Measurements from ENCODE around the gene PEX11G. TPM values are rescaled to one million over a fixed set of nuclear protein-coding genes. Genes with fewer than 3 reads are reported as not detected.
A peak's percentile ranks its signal among the peaks of the same experiment; 100 is the strongest.

Gene PEX11G
- total RNA-seq, 2 experiments from 2014 or later: 0.58 to 1.9 TPM

DNA sequence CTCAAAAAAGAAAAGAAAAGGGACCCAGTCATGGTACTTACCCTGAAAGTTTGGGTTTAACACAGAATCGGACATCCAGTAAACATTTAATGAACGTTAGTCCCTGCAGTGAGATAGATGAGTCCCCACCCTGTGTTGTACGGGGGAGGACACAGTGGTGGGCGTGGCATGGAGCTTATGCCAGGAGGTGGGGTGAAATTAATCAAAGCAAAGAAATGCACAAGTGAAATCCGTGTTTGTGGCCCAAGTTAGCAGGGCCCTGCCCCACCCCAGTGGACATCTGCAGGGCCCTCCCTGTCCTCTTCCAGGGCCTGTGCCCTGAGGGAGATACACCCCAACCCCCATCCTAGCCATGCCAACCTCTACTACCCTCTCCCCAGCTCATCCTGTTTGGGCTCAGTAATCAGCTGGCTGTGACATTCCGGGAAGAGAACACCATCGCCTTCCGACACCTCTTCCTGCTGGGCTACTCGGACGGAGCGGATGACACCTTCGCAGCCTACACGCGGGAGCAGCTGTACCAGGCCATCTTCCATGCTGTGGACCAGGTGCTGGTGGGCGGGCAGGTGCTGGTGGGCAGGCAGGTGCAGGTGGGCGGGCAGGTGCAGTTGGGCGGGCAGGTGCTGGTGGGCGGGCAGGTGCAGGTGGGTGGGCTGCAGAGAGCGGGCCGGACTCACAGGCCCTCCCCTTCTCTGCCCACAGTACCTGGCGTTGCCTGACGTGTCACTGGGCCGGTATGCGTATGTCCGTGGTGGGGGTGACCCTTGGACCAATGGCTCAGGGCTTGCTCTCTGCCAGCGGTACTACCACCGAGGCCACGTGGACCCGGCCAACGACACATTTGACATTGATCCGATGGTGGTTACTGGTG, 37.5 kb upstream of the PEX11G start:
- no peaks in the 10 kb centered on the region for H3K9me3 Mint-ChIP-seq (ENCODE audit: low read depth)
- DNase-seq (no peak), ATAC-seq (no peak)
- H3K4me3 Mint-ChIP-seq: no peak overlapping the region
- H3K27me3 Mint-ChIP-seq: no peaks in the 10 kb centered on the region
- H3K36me3 Mint-ChIP-seq: peaks cover 3% of the 10 kb centered on the region
- H3K4me1 Mint-ChIP-seq: peaks cover 9% of the 10 kb centered on the region
- CTCF ChIA-PET: interaction anchor here (1.3 kb wide), 1 partner anchor 155 kb away, joined by 4 read pairs; the partner anchor contains the start of gene TRAPPC5
- no peak overlapping the region for H3K27ac Mint-ChIP-seq

DNA sequence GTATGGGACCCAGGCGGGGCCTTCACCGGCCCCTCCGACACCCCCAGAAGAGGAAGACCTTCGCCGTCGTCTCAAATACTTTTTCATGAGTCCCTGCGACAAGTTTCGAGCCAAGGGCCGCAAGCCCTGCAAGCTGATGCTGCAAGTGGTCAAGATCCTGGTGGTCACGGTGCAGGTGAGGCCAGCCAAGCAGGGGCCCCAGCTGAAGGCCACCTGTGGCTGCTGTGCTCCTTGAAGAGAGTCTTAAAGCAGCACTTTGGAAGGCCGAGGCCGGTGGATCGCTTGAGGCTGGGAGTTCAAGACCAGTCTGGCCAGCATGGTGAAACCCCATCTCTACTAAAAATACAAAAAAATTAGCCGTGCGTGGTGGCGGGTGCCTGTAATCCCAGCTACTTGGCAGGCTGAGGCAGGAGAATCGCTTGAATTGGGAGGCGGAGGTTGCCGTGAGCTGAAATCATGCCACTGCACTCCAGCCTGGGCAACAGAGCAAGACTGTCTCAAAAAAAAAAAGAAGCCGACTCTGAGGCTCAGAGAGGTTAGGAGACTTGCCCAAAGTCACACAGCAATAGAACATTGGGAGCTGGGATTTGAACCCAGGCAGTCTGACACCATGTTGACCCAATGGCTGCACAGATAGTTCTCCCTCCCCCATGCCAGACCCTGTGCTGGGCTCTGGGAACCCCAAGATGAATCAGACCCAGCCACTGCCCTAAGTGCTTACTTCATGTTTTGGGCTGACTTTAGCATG, 36.3 kb upstream of the PEX11G start:
- H3K9me3 Mint-ChIP-seq (ENCODE audit: low read depth): no peaks in the 10 kb centered on the region
- H3K4me1 Mint-ChIP-seq: peaks cover 9% of the 10 kb centered on the region
- DNase-seq (no peak), ATAC-seq (no peak)
- CTCF ChIA-PET: interaction anchor here (1.3 kb wide), 1 partner anchor 156 kb away, joined by 4 read pairs; the partner anchor contains the start of gene TRAPPC5
- H3K27me3 Mint-ChIP-seq: no peaks in the 10 kb centered on the region
- peaks cover 2% of the 10 kb centered on the region for H3K36me3 Mint-ChIP-seq
- H3K4me3 Mint-ChIP-seq: no peak overlapping the region
- no peak overlapping the region for H3K27ac Mint-ChIP-seq

GRCh38 chr19:7524523-7524922, 35.7 kb upstream of the PEX11G start:
- DNase-seq (no peak), ATAC-seq (no peak)
- no peaks in the 10 kb centered on the region for H3K9me3 Mint-ChIP-seq (ENCODE audit: low read depth)
- CTCF ChIA-PET: interaction anchor here (1.6 to 3.4 kb wide), 2 partner anchors 10 to 156 kb away, joined by 5 to 37 read pairs; partner anchors contain the start of genes PNPLA6 and TRAPPC5
- H3K4me3 Mint-ChIP-seq: no peak overlapping the region
- no peaks in the 10 kb centered on the region for H3K27me3 Mint-ChIP-seq
- H3K27ac Mint-ChIP-seq: no peak overlapping the region
- peaks cover 9% of the 10 kb centered on the region for H3K4me1 Mint-ChIP-seq
- peaks cover 2% of the 10 kb centered on the region for H3K36me3 Mint-ChIP-seq

- Mint-ChIP-seq H3K4me3 (peak overlapping the region; percentile 73), H3K4me1 (peaks cover 9% of the 10 kb centered on the region), H3K27me3 (no peaks in the 10 kb centered on the region), H3K9me3 (ENCODE audit: low read depth) (no peaks in the 10 kb centered on the region), H3K27ac (no peak overlapping the region), H3K36me3 (no peaks in the 10 kb centered on the region)
- CTCF ChIA-PET: interaction anchor here (0.7 to 3.4 kb wide), 9 partner anchors 11 to 381 kb away, joined by 3 to 37 read pairs (median 3); partner anchors contain the start of genes MAP2K7, PNPLA6 and TRAPPC5
- ATAC-seq: no peak
- DNase-seq: no peak
These were observed 34.3 kb upstream of the PEX11G start for GRCh38 chr19:7522923-7523667.

- Mint-ChIP-seq H3K27me3 (no peaks in the 10 kb centered on the region), H3K4me3 (peak within 1 kb of the TSS; percentile 73), H3K27ac (peak within 1 kb of the TSS; percentile 87), H3K36me3 (no peaks in the 10 kb centered on the region), H3K9me3 (ENCODE audit: low read depth) (no peaks in the 10 kb centered on the region), H3K4me1 (peaks cover 9% of the 10 kb centered on the region)
- ATAC-seq: peak; percentile 94
- DNase-seq: peak; percentile 99
- CTCF ChIA-PET: interaction anchor here (0.8 to 3.4 kb wide), 11 partner anchors 12 to 382 kb away, joined by 3 to 37 read pairs (median 3); partner anchors contain the start of genes MAP2K7, PNPLA6 and TRAPPC5
These were observed 33.5 kb upstream of the PEX11G start, which contains the start of gene MCOLN1 for GRCh38 chr19:7522072-7522922. Gene MCOLN1 (plus strand): TSS chr19:7522624. CDS start chr19:7522751, 127 bp downstream.

DNA sequence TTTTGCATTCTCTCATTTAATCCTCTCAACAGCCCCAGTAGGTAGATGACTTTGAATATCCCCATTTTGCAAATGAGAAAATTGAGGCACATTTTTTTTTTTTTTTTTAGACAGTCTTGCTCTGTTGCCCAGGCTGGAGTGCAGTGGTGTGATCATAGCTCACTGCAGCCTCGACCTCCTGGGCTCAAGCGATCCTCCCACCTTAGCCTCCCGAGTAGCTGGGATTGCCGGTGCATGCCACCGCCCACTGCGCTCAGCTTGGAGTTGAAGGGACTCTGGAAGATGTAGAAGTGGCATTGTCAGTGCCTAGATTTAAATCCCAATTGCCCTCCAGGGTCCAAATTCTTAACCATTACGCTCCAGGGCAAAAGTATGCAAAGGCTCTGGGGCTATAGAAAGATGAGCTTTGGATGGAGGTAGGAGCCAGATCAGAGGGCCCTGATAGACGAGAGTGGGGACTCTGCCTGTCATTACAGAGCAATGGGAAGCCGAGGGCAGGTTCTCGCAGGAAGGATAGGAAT, 32.8 kb upstream of the PEX11G start:
- H3K9me3 Mint-ChIP-seq (ENCODE audit: low read depth): no peaks in the 10 kb centered on the region
- ATAC-seq: no peak
- DNase-seq: no peak
- H3K4me3 Mint-ChIP-seq: peak overlapping the region; percentile 73
- H3K27ac Mint-ChIP-seq: peak overlapping the region; percentile 87
- CTCF ChIA-PET: interaction anchor here (0.8 to 3.4 kb wide), 5 partner anchors 13 to 347 kb away, joined by 3 to 37 read pairs (median 4); partner anchors contain the start of gene PNPLA6
- H3K36me3 Mint-ChIP-seq: no peaks in the 10 kb centered on the region
- H3K4me1 Mint-ChIP-seq: peaks cover 9% of the 10 kb centered on the region
- H3K27me3 Mint-ChIP-seq: peaks cover 5% of the 10 kb centered on the region

GRCh38 chr19:7520131-7521051, 31.6 kb upstream of the PEX11G start:
- no peak overlapping the region for H3K27ac Mint-ChIP-seq
- H3K27me3 Mint-ChIP-seq: peaks cover 9% of the 10 kb centered on the region
- H3K4me3 Mint-ChIP-seq: no peak overlapping the region
- CTCF ChIA-PET: interaction anchor here (1.3 kb wide), 1 partner anchor 15 kb away, joined by 5 read pairs; the partner anchor contains the start of gene PNPLA6
- no peaks in the 10 kb centered on the region for H3K9me3 Mint-ChIP-seq (ENCODE audit: low read depth)
- no peak for ATAC-seq
- DNase-seq: no peak
- H3K4me1 Mint-ChIP-seq: peaks cover 13% of the 10 kb centered on the region
- H3K36me3 Mint-ChIP-seq: no peaks in the 10 kb centered on the region

GRCh38 chr19:7519361-7520130, 30.7 kb upstream of the PEX11G start:
- Mint-ChIP-seq H3K4me3 (no peak overlapping the region), H3K9me3 (ENCODE audit: low read depth) (no peaks in the 10 kb centered on the region), H3K27ac (no peak overlapping the region), H3K4me1 (peaks cover 13% of the 10 kb centered on the region), H3K27me3 (peaks cover 16% of the 10 kb centered on the region), H3K36me3 (no peaks in the 10 kb centered on the region)
- ATAC-seq: no peak
- CTCF ChIA-PET: interaction anchor here (1.3 kb wide), 2 partner anchors 15 to 49 kb away, joined by 3 to 5 read pairs; partner anchors contain the start of gene PNPLA6
- DNase-seq: no peak

- H3K9me3 Mint-ChIP-seq (ENCODE audit: low read depth): no peaks in the 10 kb centered on the region
- H3K4me1 Mint-ChIP-seq: peaks cover 6% of the 10 kb centered on the region
- peak overlapping the region; percentile 60 for H3K4me3 Mint-ChIP-seq
- CTCF ChIA-PET: interaction anchor here (0.7 to 0.9 kb wide), 2 partner anchors 51 to 367 kb away, joined by 3 read pairs; no protein-coding TSS in a partner anchor
- ATAC-seq (no peak), DNase-seq (no peak)
- no peak overlapping the region for H3K27ac Mint-ChIP-seq
- H3K36me3 Mint-ChIP-seq: no peaks in the 10 kb centered on the region
- peaks cover 24% of the 10 kb centered on the region for H3K27me3 Mint-ChIP-seq
These were observed 28.0 kb upstream of the PEX11G start for GRCh38 chr19:7516878-7517277.

DNA sequence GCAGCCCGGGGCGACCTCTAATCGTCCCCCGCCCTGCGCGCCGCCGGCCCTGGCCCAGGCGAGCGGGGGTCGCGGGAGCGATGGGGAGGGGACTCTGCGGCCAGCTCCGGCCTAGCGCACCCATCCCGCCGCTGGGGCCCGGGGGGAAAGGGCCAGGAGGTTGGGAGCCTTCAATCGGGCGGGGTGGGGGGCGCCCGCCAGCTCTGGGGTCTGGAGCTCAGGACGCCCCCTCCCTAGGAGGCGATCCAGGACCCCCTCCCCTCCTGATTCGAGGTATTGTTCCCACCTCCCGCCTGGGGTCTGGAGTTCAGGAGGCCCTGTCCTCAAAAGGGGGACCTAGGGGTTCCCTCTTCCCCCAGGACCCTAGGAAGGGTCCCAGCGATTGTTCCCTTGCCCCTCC, 27.5 kb upstream of the PEX11G start:
- H3K27ac Mint-ChIP-seq: no peak overlapping the region
- no peaks in the 10 kb centered on the region for H3K36me3 Mint-ChIP-seq
- DNase-seq (no peak), ATAC-seq (peak; percentile 21)
- peaks cover 4% of the 10 kb centered on the region for H3K4me1 Mint-ChIP-seq
- peaks cover 24% of the 10 kb centered on the region for H3K27me3 Mint-ChIP-seq
- peak overlapping the region; percentile 60 for H3K4me3 Mint-ChIP-seq
- CTCF ChIA-PET: interaction anchor here (0.6 to 0.7 kb wide), 2 partner anchors 166 to 367 kb away, joined by 3 to 4 read pairs; no protein-coding TSS in a partner anchor
- H3K9me3 Mint-ChIP-seq (ENCODE audit: low read depth): no peaks in the 10 kb centered on the region

Data from activated CD8-positive, alpha-beta memory T cell treated with anti-CD3 and anti-CD28 coated beads, Interleukin-2, amount 10 ng/mL, durations not matched to agents 7 days and 5 days (primary cell).